Adrenal gland (tissue), 5 donors: ENCODE results near the gene LPP.

Source experiments
- POLR2A ChIP-seq, 2 donors: fragments of 450-650 bp; IDR thresholded peaks; one replicate each; pipeline ENCODE4 v1.6.1; 2017; ENCODE audit warnings: antibody characterized with exemption in 2 of 2, mild to moderate bottlenecking in 2 of 2, moderate library complexity in 1 of 2
- TF ChIP-seq, protein P1 (sequence below), 6 experiments: fragments of 450-650 bp in 4 of 6; fragments of 200-600 bp in 2 of 6; sonication (generic) in 1 of 6; IDR thresholded peaks; 1 replicate in 5 of 6; 2 replicates in 1 of 6; pipeline versions ENCODE4 v1.5.1 to v1.8.0; 2016 to 2021; ENCODE audit warnings: antibody characterized with exemption in 6 of 6, mild to moderate bottlenecking in 2 of 6, moderate library complexity in 1 of 6
- donor health status: DM: no; HTN: no; CAD: no.

DNA sequence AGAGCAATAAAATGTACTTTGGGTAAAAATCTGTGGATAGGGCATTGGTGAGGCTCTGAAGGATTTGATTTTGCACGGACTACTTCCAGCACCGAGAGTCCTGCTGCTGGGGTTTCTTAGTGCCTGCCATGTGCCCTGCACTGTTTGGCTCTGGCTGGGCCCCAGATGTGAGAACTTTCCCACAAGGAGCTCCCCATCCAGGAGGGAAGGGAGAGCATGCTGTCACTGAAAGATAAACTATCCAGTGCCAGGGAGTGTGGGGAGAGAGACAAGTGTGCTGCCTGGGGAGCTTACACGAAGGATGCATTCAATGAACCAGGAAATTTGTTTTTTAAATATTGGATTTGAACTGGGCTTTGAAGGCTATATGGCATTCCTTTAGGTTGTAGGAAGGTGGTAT, 30.2 kb downstream of the LPP start:
- TF ChIP-seq, protein P1, sequence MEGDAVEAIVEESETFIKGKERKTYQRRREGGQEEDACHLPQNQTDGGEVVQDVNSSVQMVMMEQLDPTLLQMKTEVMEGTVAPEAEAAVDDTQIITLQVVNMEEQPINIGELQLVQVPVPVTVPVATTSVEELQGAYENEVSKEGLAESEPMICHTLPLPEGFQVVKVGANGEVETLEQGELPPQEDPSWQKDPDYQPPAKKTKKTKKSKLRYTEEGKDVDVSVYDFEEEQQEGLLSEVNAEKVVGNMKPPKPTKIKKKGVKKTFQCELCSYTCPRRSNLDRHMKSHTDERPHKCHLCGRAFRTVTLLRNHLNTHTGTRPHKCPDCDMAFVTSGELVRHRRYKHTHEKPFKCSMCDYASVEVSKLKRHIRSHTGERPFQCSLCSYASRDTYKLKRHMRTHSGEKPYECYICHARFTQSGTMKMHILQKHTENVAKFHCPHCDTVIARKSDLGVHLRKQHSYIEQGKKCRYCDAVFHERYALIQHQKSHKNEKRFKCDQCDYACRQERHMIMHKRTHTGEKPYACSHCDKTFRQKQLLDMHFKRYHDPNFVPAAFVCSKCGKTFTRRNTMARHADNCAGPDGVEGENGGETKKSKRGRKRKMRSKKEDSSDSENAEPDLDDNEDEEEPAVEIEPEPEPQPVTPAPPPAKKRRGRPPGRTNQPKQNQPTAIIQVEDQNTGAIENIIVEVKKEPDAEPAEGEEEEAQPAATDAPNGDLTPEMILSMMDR (IDR thresholded peaks at IDR 0.05) = no peak
- TF ChIP-seq POLR2A (IDR thresholded peaks at IDR 0.05) = no peak
